NCI-H2171 treated with DMSO at 0.1 percent for 48 hours (cell line): Measurements from ENCODE around the gene DDX3X.
A peak's percentile ranks its signal among the peaks of the same experiment; 100 is the strongest.
"Not testable (repeated sequence)": the region's sequence is repeated elsewhere in the genome, so short reads cannot be mapped to it uniquely, and the experiment has no call there.

ENCODE experiments used
- DNase-seq: peaks from one replicate; lab custom pipeline; 2025; lab: John Stamatoyannopoulos, UW

DDX3X gene

DNA sequence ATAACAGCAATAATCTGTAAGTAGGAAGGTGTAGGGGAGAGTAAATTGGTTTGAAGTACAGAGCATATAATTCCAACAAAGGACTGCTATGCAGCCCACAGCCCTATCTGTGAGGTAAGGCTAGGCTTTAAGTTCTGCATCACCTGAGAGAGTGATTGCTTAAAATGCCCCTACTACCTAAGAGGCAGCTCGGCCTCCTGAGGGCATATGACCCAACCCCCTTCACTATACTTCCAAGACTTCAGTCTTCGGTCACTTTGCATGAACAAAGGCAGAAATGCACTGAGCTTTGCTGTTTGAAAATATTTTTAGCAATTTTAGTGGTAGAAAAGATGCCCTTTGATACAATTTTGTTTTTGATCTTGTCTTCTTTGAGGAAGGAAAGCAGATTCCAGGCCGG lies 4.9 kb upstream of the DDX3X start:
- DNase-seq = no peak

GRCh38 chrX:41332005-41332404 lies 2.0 kb upstream of the DDX3X start:
- DNase-seq = no peak

DNA sequence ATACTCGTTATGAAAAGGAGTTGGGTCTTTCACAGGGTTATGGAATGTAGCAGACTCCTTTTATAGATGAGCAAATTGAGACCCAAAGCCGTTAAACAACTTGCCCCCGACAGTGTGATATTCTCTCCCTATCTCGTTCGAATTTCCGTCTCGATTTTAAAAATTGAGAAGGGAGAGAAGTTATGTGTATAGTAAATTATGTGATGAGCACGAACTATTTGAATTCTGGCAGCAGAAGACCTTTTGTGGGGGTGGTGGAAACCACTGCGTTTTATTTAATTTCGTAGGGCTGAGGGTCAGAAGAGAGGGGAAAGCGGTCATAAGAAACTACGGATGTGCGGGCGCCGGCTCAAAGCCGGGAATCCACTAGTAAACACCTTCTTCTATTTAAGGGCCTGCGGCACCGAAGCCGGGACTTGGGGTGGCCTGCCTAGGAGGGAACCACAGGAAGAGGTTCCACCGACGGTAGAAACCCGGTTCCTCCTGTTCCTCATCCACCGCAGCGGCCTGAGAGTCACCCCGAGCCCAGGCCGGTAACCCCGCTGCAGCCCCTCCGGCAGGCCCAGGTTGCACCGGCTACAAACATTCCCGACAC lies 1.5 kb upstream of the DDX3X start:
- no peak for DNase-seq

DNA sequence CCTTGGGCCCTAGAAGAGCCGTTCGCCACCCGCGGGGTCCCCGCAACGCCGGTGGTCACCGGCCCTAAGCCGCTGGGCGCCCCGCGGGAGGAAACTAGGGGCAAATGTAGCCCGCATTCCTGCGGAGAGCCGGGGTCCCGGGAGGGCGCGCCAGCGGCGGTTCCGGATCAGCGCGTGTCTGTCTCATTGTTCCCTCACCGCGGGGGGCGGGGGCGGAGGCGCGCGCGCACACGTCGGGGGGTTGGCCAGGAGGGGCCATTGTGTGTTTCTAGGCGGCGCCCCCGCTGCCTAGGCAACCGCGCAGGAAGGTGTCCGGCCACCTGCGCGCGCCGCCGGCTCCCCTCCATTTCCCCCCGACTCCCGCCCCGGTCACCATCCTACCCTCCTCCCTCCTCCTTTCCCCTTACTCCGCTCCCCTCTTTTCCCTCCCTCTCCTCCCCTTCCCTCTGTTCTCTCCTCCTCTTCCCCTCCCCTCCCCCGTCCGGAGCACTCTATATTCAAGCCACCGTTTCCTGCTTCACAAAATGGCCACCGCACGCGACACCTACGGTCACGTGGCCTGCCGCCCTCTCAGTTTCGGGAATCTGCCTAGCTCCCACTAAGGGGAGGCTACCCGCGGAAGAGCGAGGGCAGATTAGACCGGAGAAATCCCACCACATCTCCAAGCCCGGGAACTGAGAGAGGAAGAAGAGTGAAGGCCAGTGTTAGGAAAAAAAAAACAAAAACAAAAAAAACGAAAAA lies 789 bp upstream of the DDX3X start:
- DNase-seq = peak; percentile 92

GRCh38 chrX:41334363-41335197 lies 618 bp downstream of the DDX3X start:
- peak; percentile 27 for DNase-seq

DNA sequence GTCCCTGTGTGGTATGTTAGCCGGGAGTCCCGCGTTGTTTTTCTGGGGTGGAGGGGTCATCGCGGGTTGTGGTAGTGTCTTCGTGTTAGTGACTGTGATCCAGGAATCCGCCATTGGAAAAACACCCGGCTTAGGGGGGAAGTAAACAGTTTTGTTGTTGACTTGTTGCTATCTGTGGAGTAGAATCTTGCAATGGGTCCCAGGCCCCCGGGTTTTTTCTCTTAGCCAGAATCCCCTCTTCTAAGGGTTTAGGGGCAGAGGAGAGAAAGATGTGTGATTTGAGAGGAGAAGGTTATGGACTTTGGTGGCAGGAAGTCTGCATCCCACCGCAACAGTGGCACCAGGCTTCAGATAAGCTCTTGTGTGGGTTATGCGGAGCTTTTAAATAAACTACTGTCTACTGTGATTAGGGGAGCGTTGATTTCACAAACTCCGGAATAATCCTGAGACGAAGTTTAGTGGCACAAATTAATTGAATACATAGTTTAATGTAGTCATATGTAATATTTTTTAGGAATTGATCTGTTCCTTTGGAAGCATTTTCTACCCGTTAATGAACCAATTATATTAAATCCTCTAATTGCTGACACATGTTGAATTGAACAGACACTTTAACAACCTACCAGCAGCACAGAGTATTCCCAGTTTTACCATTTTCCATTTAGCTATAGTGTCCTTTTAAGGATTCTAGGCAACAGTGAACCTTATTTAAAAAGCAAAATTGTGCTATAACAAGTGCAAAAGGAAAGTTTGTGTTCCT lies 1.4 kb downstream of the DDX3X start:
- DNase-seq = no peak

- no peak for DNase-seq
Measured at GRCh38 chrX:41335958-41336331, 2.0 kb downstream of the DDX3X start.

DNA sequence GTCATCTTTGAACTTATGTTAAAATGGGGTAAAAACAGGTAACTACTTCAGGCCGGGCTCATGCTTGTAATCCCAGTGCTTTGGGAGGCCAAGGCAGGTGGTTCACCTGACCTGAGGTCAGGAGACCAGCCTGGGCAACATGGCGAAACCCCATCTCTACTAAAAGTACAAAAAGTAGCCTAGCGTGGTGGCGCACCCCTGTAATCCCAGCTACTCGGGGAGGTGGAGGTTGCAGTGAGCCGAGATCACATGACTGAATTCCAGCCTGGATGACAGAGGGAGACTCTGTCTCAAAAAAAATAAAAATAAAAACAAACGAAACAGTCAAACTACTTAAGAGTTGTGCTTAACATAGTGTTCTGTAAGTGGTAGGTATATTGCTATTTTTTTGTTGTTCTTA lies 2.5 kb downstream of the DDX3X start:
- DNase-seq = no peak

GRCh38 chrX:41337140-41337539 lies 3.2 kb downstream of the DDX3X start:
- no peak for DNase-seq

- DNase-seq = no peak
Measured at GRCh38 chrX:41338436-41338835, 4.5 kb downstream of the DDX3X start.

GRCh38 chrX:41339148-41339547 lies 5.2 kb downstream of the DDX3X start:
- DNase-seq = no peak

DNA sequence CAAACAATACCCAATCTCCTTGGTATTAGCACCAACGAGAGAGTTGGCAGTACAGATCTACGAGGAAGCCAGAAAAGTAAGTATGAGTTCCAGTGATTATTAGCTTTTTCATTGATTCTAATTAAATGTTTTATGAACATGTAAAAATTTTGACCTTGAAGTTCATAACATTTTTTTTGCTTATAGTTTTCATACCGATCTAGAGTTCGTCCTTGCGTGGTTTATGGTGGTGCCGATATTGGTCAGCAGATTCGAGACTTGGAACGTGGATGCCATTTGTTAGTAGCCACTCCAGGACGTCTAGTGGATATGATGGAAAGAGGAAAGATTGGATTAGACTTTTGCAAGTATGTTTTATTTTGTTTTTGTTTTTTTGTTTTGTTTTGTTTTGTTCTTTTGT lies 10.1 kb downstream of the DDX3X start:
- no peak for DNase-seq

- no peak for DNase-seq
Measured at GRCh38 chrX:41347186-41347585, 13.2 kb downstream of the DDX3X start.

DNA sequence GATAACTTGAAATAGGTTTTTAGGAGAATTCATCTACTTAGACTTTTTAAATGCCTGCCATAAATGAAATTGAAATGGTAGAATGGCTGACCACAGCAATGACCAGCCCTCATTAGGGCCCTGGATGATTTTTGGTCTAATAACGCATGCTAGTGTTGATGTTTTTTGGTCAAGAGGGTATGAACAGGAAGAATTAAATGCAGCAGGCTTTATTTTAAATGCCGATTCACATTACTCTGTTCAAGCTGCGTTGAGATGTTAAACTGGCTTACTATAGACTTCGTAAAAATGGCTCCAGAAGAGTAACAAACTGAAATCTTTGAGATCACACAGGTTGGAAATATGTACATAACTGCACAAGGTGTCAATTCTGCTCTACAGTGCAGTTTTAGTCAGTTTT lies 14.6 kb downstream of the DDX3X start:
- no peak for DNase-seq

GRCh38 chrX:41350150-41350975 lies 16.4 kb downstream of the DDX3X start:
- DNase-seq = no peak

DNA sequence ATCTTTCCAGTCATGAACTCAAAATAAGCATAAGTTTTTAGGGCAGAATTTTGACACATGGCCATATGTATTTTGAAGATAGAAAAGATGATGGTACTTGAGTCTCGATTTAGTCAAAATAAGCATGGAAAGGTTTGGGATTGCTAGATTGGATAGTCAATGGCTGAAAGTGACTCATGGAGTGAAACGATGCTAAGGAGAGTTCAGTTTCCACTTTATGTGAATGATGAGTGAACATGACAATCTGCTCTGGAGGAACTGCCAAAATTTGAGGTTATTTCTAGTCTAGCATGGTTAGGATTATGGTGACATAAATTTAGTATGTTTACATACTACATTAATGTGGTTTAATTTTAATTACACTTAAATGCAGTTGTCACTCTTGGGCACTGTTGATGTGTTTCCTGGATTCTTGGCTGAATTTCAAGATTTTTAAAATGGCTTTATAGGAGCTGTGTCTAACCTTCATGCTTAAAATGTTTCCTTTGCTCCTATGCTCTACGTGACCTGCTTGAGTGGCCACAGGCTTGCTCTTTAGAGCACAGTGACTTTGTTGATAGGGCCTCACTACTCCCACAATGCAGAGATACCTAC lies 17.1 kb downstream of the DDX3X start:
- peak; percentile 13 for DNase-seq

DNA sequence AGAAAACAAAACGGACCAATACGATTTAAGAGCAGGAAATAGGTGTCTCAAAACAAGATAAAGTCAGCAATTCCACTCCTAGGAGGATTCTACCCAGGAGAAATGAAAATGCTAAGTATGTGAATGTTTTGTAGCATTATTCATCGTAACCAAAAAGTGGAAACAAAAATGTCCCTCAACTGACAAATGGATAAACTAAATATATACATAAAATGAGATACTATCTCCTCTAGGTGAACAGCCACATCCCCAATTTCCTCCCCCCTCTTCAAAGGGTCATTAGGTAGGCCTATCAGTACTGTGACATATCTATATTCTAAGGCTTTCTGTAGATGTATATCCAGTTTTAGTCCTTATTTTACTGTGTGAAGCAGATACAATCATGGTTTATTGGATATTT lies 18.0 kb downstream of the DDX3X start:
- DNase-seq = no peak

DNA sequence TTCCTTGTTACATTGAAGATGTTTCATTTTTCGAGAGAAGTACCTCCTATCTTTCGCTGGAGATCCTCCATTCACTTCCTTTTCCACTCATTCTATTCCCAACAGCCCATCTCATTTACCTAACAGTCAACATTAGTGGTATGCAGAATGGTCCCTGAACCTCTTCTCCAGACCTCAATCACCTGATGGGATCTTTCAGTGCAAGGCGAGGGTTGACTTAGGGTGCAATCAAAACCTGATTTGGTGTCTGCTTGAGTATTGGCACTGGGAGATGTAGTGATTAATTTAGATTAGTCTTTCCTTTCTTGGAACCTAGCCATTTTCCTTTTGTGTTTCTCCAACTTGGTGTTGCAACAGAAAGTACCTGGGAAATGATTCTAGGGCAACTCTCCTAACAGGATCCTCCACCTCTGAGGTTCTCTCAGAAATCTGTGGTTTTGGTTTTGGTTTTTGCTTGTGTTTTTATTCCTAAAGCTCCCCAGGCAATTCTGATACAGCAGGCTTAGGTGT lies 18.4 kb downstream of the DDX3X start:
- no peak for DNase-seq

DNA sequence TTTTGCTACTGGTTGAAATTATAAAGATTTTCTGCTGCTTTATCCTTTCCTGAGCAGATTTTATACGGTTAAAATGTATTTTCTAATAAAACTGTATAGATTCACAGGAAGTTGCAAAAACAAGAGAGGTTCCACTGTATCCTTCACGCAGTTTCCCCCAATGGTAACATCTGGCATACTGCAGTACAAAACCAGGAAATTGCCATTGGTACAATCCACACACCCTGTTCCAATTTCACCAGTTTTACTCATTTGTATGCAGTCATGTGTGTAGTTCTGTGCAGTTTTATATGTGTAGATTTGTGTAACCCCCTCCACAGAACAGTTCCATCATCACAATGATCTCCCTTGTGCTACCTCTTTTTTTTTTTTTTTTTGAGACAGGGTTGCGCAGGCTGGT lies 20.0 kb downstream of the DDX3X start:
- no peak for DNase-seq

DNA sequence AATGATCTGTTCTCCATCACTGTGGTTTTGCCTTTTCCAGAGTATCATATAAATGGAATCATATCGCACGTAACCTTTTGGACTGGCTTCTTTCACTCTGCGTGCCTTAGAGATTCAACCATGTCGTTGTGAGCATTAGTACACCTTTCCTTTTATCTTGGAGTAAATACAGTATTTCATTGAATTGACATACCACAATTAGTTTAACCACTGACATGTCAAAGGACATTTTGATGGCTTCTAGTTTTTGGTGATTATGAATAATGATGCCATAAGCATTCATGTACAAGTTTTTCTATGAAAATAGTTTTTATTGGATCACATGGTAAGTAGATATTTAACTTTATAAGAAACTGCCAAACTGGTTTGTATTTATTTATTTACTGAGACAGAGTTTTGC lies 35.2 kb downstream of the DDX3X start:
- DNase-seq = no peak

DNA sequence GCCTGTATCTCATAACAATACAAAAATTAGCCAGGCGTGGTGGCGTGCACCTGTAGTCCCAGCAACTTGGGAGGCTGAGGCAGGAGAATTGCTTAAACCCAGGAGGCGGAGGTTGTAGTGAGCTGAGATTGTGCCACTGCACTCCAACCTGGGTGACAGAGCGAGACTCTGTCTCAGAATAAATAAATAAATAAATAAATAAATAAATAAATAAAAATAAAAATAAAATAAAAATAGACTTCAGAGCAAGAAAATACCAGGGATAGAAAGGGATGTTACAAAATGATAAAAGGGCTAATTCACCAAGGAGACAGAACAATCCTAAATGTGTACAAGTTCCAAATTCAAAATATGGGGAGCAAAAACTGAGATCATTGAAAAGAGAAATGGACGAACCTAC lies 37.6 kb downstream of the DDX3X start:
- not testable (repeated sequence) for DNase-seq
